Activated CD8-positive, alpha-beta memory T cell treated with anti-CD3 and anti-CD28 coated beads for 24 hours (primary cell): ENCODE results near the gene RPL7L1.
"Not testable (repeated sequence)": the region's sequence is repeated elsewhere in the genome, so short reads cannot be mapped to it uniquely, and the experiment has no call there.

ENCODE experiments used
- DNase-seq: peaks from one replicate; pipeline ENCODE4 v3.0.0-alpha.2; 2020

Gene RPL7L1

DNA sequence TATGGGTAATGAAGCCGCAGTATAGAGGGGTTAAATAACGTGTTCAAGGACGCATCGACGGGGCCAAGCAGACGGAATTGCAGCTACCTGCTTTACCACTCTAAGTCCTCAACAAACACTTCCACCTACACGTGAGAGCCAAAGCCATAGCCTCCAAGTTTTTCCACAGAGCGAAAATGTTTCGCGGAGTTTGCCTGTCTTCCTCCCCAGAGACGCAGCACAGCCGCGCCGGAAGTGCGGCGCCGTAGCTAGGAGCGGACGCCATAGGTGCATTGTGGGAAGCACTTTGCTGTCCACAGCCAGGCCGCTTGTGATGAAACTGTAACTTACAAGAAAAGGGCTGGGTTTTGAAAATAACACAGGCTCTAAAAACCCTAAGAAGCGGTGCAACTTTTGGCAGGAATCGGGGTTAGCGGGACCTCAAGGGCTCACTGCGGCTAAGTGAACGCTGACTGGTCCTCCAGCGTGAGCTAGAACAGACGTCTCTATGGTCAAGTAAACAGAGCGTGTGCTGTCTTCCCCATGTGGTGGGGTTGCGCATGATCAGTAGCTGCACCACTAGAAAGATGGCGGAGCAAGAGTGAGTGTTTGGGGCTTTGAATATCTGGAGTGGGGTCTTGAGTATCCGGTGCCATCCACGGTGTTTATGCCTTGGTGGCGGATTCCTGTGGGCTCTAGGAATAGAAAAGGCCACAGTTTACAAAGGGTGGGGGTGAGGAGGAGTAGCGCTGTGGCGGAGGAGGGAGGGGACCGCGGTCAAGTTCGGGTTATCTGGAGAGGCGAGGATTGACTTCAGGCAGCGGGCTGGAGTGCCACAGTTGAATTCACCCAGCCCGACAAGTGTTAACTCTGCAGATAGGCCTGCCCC, at the start of gene RPL7L1:
TSS of gene RPL7L1 (plus strand) at position 245 of the 868 bp plus-strand sequence. CDS start at position 540, 295 bp downstream.
- DNase-seq, result peak; percentile 94

DNA sequence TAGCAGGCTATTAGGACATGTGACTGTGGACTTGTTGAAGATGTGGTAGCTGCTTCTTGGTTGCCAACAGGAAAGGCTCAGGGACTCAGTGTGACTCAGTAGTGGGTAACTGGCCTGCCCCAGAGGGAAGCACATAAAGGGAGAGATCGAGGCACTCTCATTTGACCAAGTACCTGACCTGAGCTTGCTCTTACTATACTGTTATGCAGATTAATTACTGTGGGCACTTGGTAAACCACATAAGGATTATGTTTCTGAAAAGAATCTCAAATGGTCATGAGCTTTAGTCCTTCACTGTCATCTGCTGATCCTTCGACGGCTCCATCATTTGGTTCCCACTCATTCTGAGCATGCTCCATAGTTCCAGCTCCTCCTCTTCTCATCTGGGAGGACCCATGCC, 48.2 kb upstream of the RPL7L1 start:
- DNase-seq, result no peak

DNA sequence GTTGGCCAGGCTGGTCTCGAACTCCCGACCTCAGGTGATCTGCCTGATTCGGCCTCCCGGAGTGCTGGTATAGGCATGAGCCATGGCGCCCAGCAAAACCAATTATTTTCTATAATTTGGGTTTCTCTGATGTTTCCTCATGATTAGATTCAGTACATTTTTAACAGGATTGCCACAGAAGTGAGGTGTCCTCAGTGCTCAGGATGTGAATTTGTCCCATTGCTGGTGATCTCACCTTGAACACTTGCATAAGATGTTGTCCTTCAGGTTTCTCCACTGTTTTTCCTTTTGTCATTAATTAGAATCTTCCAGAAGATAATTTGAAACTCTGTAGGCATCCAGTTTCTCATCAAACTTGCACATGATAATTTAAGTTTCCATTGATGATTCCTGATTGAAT, 45.4 kb upstream of the RPL7L1 start:
- no peak for DNase-seq

DNA sequence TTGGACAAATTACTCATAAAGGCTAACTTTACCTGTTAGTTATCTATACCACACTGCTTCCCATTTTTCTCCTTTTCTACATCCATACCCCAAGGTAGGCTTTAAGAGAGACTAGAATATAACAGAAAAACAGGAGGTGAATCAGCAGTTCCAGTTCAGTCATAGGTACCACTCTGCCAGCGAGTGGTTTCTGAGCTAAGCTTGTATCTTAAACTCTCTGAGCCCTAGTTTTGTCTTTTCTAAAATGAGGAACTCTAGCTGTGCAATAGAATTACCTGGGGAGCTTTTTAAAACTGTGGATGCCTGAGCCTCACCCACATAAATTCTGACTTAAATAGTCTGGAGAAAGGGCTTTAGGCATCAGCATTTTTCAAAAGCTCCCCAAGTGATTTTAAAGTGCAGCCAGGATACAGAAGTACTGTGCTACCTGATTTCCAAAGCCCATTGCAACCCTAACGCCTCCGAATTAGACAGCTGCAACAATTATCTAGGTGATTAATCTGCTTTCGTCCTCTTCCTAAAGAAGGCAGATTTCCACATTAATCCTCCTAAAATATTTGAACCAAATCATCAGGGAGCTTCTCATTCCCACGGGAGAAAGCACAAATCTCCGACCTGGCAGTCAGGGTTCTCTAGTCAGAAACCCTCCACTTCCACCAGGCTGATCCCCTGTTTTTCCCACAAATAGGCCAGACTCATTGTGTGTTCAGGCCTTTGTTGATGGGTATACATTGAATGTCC, 37.4 kb upstream of the RPL7L1 start:
- no peak for DNase-seq

DNA sequence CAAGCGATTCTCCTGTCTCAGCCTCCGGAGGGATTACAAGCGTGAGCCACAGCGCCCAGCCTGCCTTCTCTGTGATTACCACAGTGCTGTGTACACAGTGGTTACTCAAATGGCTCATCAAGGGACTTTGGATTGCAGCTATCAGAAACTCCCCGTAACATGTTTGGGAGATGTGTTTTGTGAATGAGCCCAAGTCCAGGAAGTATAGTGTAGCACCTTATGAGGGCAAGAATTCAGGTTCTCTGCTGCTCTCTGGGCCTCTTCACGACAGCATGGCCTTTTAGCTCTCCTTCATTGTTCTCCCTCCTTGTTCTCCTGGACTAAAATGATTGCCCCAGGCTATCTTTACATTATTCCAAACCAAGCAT, 34.1 kb upstream of the RPL7L1 start:
- DNase-seq, result no peak

DNA sequence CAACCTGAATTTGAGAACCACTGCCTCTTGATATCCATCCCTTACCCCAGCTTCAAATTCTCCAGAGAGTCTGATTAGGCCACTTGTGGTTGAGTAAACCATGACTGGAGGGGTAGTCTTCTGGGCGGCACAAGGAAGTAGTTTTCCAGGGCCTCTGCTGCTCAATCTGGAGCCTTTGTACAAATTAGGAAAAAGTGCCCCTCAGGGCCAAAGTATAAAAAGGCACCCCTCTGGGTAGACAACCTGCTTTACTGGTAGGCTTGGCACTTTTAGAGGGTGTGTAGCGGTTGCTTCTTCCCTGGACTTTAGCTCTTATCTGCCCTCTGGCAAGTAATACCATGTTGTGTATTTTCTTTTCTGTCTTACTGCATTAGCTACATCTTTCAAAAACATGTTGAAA, 32.9 kb upstream of the RPL7L1 start:
- DNase-seq, result no peak

DNA sequence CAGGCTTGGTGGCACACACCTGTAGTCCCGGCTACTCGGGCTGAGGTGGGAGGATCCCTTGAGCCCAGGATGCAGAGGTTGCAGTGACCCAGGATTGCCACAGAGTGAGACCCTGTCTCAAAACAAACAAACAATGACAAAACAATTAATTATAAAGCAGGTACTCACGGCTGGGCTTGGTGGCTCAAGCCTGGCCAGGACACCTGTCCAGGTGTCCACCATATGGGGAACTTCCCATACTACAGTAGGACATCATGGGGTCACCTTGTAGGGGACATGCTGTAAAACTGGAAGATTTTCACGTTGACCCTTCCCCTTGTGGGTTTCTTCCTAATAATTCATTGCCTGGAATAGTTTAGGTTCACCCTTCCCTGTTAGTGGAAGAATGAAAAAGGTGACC, 30.7 kb upstream of the RPL7L1 start:
- DNase-seq, result no peak

DNA sequence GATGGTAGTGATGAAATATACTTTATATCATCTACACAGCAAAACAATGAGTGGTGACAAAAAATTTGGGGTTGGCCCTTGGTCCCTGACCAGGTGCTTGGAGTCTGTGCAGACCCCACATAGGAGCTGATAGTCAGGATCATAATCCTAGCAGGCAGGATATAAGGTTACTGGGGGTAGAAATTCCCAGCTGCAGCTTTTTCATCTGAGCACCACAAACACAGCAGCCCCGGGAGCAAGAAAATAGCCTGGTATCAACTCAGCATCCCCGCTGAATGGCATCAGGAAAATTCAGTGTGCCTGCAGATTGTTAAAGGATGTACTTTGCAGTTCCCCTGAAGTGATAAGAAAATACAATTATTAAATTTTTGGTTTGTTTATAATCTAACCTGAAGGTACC, 27.8 kb upstream of the RPL7L1 start:
- DNase-seq, result no peak

DNA sequence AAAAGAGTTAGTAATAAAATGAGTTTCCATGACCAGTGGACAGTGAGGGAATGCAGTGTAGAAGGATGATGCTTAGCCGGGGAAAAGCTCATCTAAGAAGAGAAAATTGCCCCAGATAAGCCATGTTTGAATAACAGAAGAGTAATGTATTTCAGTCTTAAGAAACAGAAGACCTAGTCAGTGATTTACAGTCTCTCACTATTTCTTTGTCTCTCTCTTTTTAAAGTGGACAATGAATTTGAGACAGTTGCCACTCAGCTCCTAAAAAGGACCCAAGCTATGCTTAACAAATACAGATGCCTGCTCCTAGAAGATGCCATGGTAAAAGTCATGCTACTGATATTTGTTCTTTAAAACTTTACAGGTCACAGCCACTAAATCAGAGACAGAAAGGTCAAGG, 19.4 kb upstream of the RPL7L1 start:
- DNase-seq, result no peak

DNA sequence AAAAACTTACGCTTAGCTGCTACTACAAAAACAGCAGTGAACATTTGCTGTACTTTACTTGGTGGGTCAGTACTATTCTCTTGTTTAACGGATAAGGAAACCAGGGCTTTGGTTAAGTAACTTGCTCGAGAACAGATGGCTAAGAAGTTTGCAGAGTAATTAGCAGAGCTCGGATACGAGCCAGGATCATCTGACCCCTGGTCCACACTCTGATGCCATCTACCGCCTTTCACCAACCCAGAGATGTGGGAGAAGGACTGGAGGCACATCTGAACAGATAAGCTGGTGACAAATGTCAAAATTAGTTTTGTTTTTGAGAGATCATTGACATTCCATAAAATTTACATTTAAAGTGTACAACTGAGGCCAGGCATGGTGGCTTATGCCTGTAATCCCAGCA, 18.9 kb upstream of the RPL7L1 start:
- no peak for DNase-seq

DNA sequence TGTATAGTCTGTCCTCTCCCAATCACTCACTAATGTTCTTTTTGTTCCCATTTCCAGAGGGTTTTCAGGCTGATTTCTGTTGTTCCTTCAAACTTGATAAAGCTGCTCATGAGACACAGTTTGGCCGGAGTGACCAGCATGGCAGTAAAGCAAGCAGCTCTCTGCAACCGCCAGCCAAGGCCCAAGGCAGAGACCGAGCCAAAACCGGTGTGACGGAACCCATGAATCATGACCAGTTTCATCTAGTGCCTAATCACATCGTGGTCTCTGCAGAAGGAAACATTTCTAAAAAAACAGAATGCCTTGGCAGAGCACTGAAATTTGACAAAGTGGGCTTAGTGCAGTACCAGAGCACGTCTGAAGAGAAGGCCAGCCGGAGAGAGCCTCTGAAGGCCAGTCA, 14.8 kb upstream of the RPL7L1 start:
- no peak for DNase-seq

DNA sequence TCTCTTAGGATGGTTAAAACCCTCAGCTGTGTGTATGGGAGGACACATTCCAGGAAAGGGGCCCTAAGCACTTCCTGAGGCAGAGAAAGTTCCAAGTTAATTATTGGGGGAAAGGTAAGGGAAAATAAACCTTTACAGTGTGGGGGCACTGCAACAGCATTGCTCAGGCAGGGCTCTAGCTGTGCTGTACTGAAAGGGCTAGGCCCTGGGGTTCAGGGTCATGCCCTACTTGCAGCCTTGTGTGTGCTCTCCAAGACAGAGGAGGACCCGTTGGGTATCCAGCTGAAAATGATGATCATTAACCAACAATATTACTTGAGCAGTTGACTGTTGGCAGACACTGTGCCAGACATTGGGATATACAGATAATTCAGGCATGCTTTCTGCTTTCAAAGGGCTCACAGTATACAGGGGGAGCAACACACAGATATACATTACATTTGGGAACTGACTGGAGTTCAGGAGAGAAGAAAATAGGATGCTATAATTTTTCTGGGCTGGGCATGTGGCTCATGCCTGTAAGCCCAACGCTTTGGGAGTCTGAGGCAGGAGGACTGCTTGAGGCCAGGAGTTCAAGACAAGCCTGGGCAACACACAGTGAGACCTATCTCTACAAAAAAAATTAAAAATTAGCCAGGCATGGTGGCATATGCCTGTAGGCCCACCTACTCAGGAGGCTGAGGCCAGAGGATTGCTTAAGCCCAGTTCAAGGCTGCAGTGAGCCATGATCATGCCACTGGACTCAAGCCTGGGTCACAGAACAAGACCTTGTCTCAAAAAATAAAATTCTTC, 9.1 kb upstream of the RPL7L1 start:
- DNase-seq, result no peak

DNA sequence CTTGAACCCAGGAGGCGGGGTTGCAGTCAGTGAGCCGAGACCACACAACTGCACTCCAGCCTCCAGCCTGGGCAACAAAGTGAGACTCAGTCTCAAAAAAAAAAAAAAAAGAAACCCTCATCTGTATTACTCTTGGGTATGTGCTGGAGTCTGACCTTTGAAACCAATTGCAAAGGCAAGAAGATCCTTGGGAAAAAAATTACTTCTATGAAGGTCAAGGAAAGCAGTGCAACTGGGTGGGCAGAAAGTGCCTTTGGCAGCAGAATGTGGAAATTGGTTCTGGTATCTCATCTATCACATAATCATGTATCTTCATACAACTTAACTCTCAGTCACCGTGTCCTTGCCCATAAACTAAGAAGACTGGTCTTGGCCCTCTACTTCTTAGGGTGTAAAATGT, 7.7 kb upstream of the RPL7L1 start:
- DNase-seq, result no peak

DNA sequence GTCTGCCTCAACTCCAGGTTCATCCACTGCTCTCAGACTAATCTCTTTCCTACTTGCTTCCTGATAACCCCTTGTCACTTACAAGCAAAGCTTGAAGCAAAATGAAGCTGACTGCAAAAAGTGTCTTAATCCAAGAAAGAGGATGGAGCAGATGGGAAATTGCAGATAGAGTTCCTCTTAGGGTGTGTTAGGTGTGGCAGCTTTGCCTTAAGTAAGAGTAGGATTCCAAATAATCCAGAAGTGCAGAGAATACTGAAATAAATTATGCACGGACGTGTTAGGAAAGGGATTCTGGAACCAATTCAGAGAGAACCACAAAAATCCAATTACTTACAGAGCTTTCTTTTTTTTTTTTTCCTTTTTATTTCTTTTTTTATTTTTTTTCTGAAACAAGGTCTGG, 6.1 kb upstream of the RPL7L1 start:
- no peak for DNase-seq

DNA sequence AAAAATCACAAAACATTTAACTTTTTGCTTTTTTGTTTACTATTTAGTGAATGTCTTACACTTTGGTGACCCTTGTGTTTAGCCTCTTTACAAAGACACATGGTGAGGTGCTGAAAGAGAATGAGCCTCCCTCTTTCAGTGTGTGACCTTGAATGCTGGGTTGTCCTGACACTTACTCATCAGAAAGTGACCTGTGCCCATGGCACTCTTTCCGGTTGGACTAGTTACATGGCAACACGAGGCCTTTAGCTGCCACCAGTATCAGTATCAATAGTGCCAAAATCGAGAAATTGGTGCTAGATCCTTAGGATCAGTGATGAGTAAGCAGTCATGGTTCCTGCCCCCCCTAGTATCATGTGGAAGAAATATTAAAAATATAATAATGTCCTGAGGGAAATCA, 1.7 kb upstream of the RPL7L1 start:
- DNase-seq, result no peak

DNA sequence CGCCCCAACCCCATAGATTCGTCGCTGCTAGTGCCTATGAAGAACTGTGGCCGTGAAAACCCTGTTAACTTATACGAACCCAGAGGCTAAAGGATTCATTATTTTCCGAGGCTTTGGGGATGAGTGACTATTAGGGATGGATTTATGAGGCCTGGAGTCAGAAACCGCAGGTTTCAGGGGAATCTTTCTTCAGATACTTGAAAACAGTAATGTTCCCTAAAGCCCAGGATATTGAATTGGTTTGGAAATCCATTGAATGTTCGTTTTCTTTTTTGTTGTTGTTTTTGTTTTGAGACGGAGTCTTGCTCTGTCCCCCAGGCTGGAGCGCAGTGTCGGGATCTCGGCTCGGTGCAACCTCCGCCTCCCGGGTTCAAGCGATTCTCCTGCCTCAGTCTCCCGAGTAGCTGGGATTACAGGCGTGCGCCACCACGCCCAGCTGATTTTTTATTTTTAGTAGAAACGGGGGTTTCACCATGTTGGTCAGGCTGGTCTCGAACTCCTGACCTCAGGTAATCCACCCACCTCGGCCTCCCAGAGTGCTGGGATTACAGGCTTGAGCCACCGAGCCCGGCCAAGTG, 913 bp downstream of the RPL7L1 start:
- not testable (repeated sequence) for DNase-seq

DNA sequence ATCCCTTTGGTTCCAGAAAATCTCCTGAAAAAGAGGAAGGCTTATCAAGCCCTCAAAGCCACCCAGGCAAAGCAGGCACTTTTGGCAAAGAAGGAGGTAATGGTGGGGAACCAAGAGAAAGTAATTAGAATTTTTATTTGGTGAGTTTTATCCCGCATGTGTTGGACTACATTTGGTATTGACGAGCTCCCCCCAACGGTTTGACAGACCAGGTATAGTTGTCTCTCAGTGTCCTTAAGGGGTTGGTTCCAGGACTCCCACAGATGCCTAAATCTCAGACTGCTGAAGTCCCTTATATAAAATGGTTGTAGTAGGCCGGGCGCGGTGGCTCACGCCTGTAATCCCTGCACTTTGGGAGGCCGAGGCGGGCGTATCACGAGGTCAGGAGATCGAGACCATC, 1.5 kb downstream of the RPL7L1 start:
- not testable (repeated sequence) for DNase-seq

DNA sequence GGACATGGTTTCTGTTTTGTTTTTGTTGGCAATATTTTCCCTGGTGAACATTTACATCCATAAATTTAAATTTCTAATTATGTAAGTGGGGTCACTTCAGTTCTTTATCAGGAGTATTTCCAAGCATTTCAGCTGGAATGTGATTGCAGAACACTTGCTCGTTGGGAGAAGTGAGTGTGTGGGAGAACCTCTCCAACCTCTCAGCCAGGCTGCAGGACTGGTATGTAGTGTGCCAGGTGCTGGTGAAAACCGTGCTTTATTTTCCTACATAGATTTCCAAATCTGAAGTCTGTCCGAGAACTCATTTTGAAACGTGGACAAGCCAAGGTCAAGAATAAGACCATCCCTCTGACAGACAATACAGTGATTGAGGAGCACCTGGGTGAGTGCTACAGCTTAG, 6.3 kb downstream of the RPL7L1 start:
- DNase-seq, result no peak

DNA sequence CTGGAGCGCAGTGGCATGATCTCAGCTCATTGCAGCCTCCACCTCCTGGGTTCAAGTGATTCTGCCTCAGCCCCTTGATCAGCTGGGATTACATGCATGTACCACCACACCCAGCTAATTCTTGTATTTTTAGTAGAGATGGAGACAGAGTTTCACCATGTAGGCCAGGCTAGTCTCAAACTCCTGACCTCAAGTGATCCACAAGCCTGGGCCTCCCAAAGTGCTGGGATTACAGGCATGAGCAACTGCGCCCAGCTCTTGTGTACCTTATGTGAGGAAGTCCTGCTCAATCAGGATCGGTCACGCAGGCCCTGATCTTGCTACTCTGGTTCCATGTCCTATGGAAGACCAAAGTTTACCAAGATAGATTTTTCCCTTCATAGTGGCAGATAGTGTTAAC, 8.8 kb downstream of the RPL7L1 start:
- DNase-seq, result not testable (repeated sequence)

DNA sequence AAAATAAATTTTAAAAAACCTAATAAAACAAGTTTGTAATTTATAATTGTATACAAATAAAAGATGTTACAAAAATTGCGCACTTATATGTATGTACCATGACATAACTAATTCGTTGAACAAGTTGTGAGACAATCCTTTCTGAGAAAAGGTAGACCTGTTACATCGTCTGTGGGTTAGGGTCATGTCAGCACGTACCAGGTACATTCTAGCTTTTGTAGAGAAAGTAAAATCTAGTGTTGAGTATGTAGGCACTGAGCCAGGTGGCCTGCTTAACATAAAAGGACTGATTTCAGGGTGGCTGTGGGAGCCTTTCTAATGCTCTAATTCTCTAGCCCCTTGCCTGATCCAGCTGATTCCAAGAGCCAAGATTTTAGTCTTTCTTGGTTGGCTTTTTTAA, 10.4 kb downstream of the RPL7L1 start:
- DNase-seq, result no peak

DNA sequence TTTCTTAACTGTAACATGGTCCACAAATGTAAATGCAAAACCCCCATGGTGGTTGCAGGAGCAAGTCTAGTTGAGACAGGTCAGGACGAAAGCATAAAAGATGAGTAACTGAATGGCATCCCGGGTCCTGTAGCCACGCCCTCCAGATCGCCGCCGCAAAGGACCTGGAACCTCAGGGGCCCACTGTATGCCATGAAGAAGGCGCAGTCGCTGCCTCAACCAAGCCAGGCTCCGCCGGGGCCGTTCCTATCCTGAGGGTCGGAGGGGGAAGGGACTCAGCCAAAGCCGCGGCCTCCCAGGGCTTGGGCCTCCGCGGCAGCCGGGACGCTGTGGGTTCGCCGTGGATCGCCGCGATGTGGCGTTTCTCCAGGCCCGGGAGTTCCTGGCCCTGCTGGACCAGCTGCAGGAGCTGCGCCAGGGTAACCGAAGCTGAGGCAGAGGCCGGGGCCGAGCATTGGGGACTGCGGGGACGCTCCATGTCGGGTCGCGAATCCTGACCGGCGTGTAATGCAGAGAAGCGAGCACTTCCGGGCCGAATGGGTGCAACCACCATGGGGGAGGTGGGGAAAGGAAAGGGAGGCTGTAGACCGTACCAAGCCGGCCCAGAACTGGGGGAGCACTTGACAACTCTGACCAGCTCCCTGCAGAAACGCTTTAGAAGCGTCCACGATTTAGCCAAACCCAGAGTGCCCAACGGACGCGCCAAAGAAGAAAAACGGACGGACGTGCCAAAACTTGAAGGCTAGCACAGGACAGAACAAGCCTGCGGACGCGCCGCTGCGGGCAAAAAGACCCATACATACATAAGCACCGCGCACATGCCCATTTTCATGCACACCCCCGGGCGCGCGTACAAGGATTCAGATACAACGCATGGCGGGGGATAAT, 11.1 kb downstream of the RPL7L1 start:
- DNase-seq, result peak; percentile 94

DNA sequence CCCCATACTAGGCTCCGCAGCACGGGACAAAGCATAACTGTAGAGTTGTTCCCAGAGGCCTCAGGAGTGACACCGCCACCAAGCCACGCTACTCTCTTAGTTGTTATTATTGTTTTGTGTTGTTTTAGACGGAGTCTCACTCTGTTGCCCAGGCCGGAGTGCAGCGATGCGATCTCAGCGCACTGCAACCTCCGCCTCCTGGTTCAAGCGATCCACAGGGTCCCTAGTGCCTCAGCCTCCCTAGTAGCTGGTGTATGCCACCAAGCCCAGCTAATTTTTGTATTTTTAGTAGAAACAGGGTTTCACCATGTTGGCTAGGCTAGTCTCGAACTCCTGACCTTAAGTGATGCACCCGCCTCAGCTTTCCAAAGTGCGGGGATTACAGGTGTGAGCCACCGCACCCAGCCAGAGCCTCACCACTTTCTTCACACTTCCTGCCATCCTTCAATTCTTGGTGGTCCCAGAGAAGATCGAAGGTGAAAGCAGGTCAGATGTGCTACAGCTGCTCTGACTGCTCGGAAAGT, 11.8 kb downstream of the RPL7L1 start:
- no peak for DNase-seq
